Measurements from ENCODE around the gene ASIC3. TPM values are rescaled to one million over a fixed set of nuclear protein-coding genes. Genes with fewer than 3 reads are reported as not detected.

ASIC3 gene
- total and polyA plus RNA-seq, 9 donors: 1.0 to 9.4 (median 3.8) TPM

GRCh38 chr7:151086802-151087244 is 38.5 kb downstream of the ASIC3 start:
- 0% methylated on average over 22 to 44 of the region's 56 CpGs for WGBS, 3 donors
- no peak for TF ChIP-seq POLR2A (IDR thresholded peaks at IDR 0.05)
- no peak for TF ChIP-seq EP300 (IDR thresholded peaks at IDR 0.05)
- TF ChIP-seq CTCF (IDR thresholded peaks at IDR 0.05): no peak
- Histone ChIP-seq H3K27ac (peak overlapping the region; percentile 77 to 86), H3K9me3 (no peaks in the 10 kb centered on the region), H3K4me3 (peak overlapping the region; percentile 70), H3K4me1 (ENCODE audit: insufficient read depth) (peaks cover 35% of the 10 kb centered on the region), H3K27me3 (no peaks in the 10 kb centered on the region), H3K36me3 (no peaks in the 10 kb centered on the region)
- DNase-seq: peak in 1 of 5 donors; percentile 65
- intact Hi-C loops (cut with DNase I): loop anchor here in 1 of 4 donors (2.0 kb wide), 1 partner anchor 58 kb away; the partner anchor contains the start of gene ABCB8

- peak overlapping the region; percentile 70 for H3K4me3 ChIP-seq
- no peaks in the 10 kb centered on the region for H3K9me3 ChIP-seq
- peak overlapping the region; percentile 77 to 86 for H3K27ac ChIP-seq
- peaks cover 29% of the 10 kb centered on the region for H3K4me1 ChIP-seq (ENCODE audit: insufficient read depth)
- no peaks in the 10 kb centered on the region for H3K27me3 ChIP-seq
- WGBS, 3 donors: 1 to 2% (median 1%) methylated on average over 22 to 70 of the region's 70 CpGs
- peak; percentile 61 to 83 (median 77) for DNase-seq
- H3K36me3 ChIP-seq: no peaks in the 10 kb centered on the region
- intact Hi-C loops (cut with DNase I): loop anchor here in 1 of 4 donors (2.0 kb wide), 1 partner anchor 59 kb away; the partner anchor contains the start of gene ABCB8
- TF ChIP-seq EP300 (IDR thresholded peaks at IDR 0.05) (no peak), CTCF (IDR thresholded peaks at IDR 0.05) (peak in 2 of 3 donors; percentile 22 to 43)
These were observed 39.1 kb downstream of the ASIC3 start for GRCh38 chr7:151087245-151088018.

GRCh38 chr7:151088019-151088855 is 39.9 kb downstream of the ASIC3 start:
- Histone ChIP-seq H3K4me1 (ENCODE audit: insufficient read depth) (peaks cover 25% of the 10 kb centered on the region), H3K36me3 (no peaks in the 10 kb centered on the region), H3K27me3 (no peaks in the 10 kb centered on the region), H3K9me3 (no peaks in the 10 kb centered on the region), H3K27ac (peak overlapping the region; percentile 77 to 86), H3K4me3 (peak overlapping the region; percentile 70)
- intact Hi-C loops (cut with DNase I): no loop called here
- TF ChIP-seq EP300 (IDR thresholded peaks at IDR 0.05) (no peak), CTCF (IDR thresholded peaks at IDR 0.05) (no peak), POLR2A (IDR thresholded peaks at IDR 0.05) (no peak)
- WGBS, 3 donors: 16 to 37% (median 27%) methylated on average over 16 of the region's 16 CpGs
- peak in 3 of 5 donors; percentile 19 to 43 (median 43) for DNase-seq

- H3K36me3 ChIP-seq: no peaks in the 10 kb centered on the region
These were observed 40.7 kb downstream of the ASIC3 start for GRCh38 chr7:151088856-151089699.

More at GRCh38 chr7:151088856-151089699, 40.7 kb downstream of the ASIC3 start:
- peak; percentile 60 to 78 (median 69) for DNase-seq
- no peaks in the 10 kb centered on the region for H3K27me3 ChIP-seq
- intact Hi-C loops (cut with DNase I): no loop called here
- H3K9me3 ChIP-seq: no peaks in the 10 kb centered on the region
- H3K27ac ChIP-seq: peak overlapping the region; percentile 64 to 77
- WGBS, 3 donors: 8 to 16% (median 11%) methylated on average over 30 of the region's 30 CpGs
- peaks cover 22% of the 10 kb centered on the region for H3K4me1 ChIP-seq (ENCODE audit: insufficient read depth)
- TF ChIP-seq POLR2A (IDR thresholded peaks at IDR 0.05) (no peak), EP300 (IDR thresholded peaks at IDR 0.05) (no peak), CTCF (IDR thresholded peaks at IDR 0.05) (no peak)
- peak overlapping the region; percentile 70 for H3K4me3 ChIP-seq
